ENCODE measurements around the gene TAB2. TPM values are rescaled to one million over a fixed set of nuclear protein-coding genes. Genes with fewer than 3 reads are reported as not detected.

TAB2 gene
- total RNA-seq, 1 experiment from 2014 or later, result 56.2 TPM

DNA sequence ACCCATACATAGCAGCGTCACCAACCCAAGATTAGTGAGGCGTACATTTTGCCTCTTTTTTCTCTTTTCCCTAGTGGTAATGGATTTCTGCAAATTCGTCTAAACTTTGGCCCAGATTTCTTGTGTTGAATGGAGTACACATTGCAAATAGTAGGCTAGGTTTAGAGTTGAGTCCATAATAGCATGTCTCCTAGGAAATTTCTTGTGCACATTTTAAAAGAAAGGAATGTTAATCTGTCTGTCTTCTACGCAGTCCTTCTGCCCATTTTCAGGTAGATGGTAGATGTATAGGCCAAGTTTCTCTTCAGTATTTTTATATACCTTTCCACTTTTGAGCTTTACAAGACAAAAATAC lies 15.7 kb downstream of the TAB2 start:
- Histone ChIP-seq H4K5ac (ENCODE audit: insufficient read length, low read depth, low read length) (no peak overlapping the region), H3K4ac (ENCODE audit: low read depth, low read length) (no peak overlapping the region), H3K27ac (ENCODE audit: insufficient read length, low read depth, low read length) (no peak overlapping the region), H2BK12ac (ENCODE audit: insufficient read length, low read depth, low read length) (no peak overlapping the region), H3T11ph (ENCODE audit: low read length) (no peak overlapping the region), H3K18ac (ENCODE audit: insufficient read length, low read depth, low read length) (no peak overlapping the region), H4K20me1 (ENCODE audit: control insufficient read depth, insufficient read depth, insufficient read length) (no peaks in the 10 kb centered on the region), H3K4me2 (ENCODE audit: insufficient read depth, insufficient read length, low read length) (no peak overlapping the region), H3K56ac (ENCODE audit: insufficient read length, low read depth, low read length) (no peak overlapping the region), H2BK120ac (ENCODE audit: low read depth, low read length, poor library complexity, severe bottlenecking) (no peak overlapping the region), H2BK5ac (ENCODE audit: insufficient read length, low read length) (no peak overlapping the region), H2BK20ac (ENCODE audit: low read depth, low read length, poor library complexity, severe bottlenecking) (no peak overlapping the region), H3K14ac (ENCODE audit: insufficient read depth, low read length) (no peak overlapping the region), H3K9me3 (ENCODE audit: control insufficient read depth, low read depth, low read length) (no peaks in the 10 kb centered on the region), H4K91ac (ENCODE audit: insufficient read length, low read depth, low read length) (no peak overlapping the region), H2AK5ac (ENCODE audit: insufficient read length, low read length) (no peak overlapping the region), H3K23ac (ENCODE audit: insufficient read length, low read depth, low read length) (no peak overlapping the region), H2AFZ (ENCODE audit: low read length) (no peak overlapping the region), H3K23me2 (ENCODE audit: insufficient read length, low read depth, low read length, poor library complexity, severe bottlenecking) (no peaks in the 10 kb centered on the region), H3K9ac (ENCODE audit: extremely low read depth, insufficient read length, low read length) (no peak overlapping the region), H3K4me1 (ENCODE audit: insufficient read depth, low read length) (peaks cover 6% of the 10 kb centered on the region; the same call in 1 of the 2 replicates), H3K79me1 (ENCODE audit: insufficient read depth, low read depth, low read length, poor library complexity, severe bottlenecking) (peaks cover 8% of the 10 kb centered on the region), H2BK15ac (ENCODE audit: low read depth, low read length) (no peak overlapping the region), H4K8ac (replicated peaks; ENCODE audit: insufficient read length, low read depth, low read length) (no peak overlapping the region), H3K27me3 (ENCODE audit: insufficient read depth, low read length) (no peaks in the 10 kb centered on the region), H3K79me2 (ENCODE audit: insufficient read depth, low read length) (peaks cover 48% of the 10 kb centered on the region)
- no peak for DNase-seq
- WGBS (ENCODE audit: extremely low coverage, insufficient read length, low lambda C conversion rate), result no CpG with 5 or more reads among the region's 4 CpGs
- H3K36me3 Mint-ChIP-seq (ENCODE audit: insufficient read depth in 1 of 3, low read depth in 3 of 3), result peaks cover 0 to 2% (median 0%) of the 10 kb centered on the region in 3 experiments; a peak in 2 of 7 replicates
- no peak overlapping the region for H3K4me3 Mint-ChIP-seq
- TF ChIP-seq, protein P1, sequence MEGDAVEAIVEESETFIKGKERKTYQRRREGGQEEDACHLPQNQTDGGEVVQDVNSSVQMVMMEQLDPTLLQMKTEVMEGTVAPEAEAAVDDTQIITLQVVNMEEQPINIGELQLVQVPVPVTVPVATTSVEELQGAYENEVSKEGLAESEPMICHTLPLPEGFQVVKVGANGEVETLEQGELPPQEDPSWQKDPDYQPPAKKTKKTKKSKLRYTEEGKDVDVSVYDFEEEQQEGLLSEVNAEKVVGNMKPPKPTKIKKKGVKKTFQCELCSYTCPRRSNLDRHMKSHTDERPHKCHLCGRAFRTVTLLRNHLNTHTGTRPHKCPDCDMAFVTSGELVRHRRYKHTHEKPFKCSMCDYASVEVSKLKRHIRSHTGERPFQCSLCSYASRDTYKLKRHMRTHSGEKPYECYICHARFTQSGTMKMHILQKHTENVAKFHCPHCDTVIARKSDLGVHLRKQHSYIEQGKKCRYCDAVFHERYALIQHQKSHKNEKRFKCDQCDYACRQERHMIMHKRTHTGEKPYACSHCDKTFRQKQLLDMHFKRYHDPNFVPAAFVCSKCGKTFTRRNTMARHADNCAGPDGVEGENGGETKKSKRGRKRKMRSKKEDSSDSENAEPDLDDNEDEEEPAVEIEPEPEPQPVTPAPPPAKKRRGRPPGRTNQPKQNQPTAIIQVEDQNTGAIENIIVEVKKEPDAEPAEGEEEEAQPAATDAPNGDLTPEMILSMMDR (conservative IDR thresholded peaks at IDR 0.05), result no peak
- no peaks in the 10 kb centered on the region for H3K27me3 Mint-ChIP-seq (ENCODE audit: low read depth)
- peaks cover 73 to 77% of the 10 kb centered on the region in 2 experiments for H3K4me1 Mint-ChIP-seq
- H3K9me3 Mint-ChIP-seq, result no peaks in the 10 kb centered on the region
- peak overlapping the region in 1 of 3 experiments; percentile 52; a peak in 1 of 7 replicates for H3K27ac Mint-ChIP-seq
